ENCODE results near the gene SOWAHB.

Gene SOWAHB

DNA sequence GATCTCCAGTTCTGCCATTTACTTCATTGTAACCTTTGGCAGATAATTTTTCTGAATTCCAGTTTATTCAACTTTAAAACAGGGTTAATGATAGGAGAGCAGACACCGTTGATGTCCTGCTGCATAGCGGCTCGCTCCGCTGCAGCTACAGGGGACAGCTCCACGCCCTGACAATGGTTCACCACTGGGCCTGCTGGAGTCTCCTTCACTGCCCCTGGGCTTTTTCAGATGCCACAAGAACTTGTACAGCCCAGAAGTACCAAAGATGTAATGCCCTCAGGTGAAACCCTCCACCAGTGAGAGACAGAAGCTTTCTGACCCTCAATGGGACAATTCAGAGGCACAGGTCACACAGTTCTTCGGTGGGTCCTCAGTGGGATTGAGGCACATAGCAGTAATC lies 28.9 kb upstream of the SOWAHB start:
- Histone ChIP-seq H3K4me3 (no peak overlapping the region), H3K9ac (ENCODE audit: insufficient read length) (no peak overlapping the region), H3K27ac (no peak overlapping the region), H3K9me3 (ENCODE audit: low read depth, low read length) (no peaks in the 10 kb centered on the region), H3K36me3 (ENCODE audit: insufficient read depth, low read length) (no peaks in the 10 kb centered on the region)
- DNase-seq (ENCODE audit: low read depth, low spot score) = no peak
- TF ChIP-seq POLR2AphosphoS5 (IDR thresholded peaks at IDR 0.05; ENCODE audit: borderline replicate concordance, low read depth, low read length) = no peak
- TF ChIP-seq FOXP2 (optimal IDR thresholded peaks at IDR 0.05; ENCODE audit: control extremely low read depth, extremely low read length, insufficient read depth) = no peak
- no peak for TF ChIP-seq EZH2 (IDR thresholded peaks at IDR 0.05)

DNA sequence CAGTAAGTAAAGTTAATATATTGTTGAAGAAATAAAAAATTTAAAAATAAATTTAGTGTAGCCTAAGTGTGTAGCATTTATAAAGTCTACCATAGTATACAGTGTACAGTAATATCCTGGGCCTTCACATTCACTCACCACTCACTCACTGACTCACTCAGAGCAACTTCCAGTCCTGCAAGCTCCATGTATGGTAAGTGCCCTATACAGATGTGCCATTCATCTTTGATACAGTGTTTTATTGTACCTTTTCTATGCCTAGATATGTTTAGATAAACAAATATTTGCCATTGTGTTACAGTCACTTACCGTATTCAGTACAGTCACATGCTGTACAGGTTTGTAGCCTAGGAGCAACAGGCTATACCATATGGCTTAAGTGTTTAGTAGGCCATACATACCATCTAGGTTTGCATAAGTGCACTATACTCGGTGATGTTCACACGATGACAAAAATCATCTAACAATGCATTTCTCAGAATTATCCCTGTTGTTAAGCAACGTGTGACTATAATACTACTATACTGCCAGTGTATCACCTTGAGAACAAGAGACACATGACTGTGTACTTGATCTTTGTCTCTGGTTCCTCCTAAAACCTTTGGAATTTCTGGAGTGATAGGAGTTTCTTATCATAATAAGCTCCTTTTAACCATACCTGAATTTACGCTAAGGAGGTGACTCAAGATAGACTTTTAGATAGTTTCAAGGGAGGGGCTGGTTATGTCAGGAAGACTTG lies 25.8 kb upstream of the SOWAHB start:
- TF ChIP-seq EZH2 (IDR thresholded peaks at IDR 0.05) = no peak
- TF ChIP-seq POLR2AphosphoS5 (IDR thresholded peaks at IDR 0.05; ENCODE audit: borderline replicate concordance, low read depth, low read length) = no peak
- TF ChIP-seq FOXP2 (optimal IDR thresholded peaks at IDR 0.05; ENCODE audit: control extremely low read depth, extremely low read length, insufficient read depth) = no peak
- H3K9me3 ChIP-seq (ENCODE audit: low read depth, low read length) = no peaks in the 10 kb centered on the region
- H3K27ac ChIP-seq = no peak overlapping the region
- no peak overlapping the region for H3K4me3 ChIP-seq
- no peak for DNase-seq (ENCODE audit: low read depth, low spot score)
- H3K36me3 ChIP-seq (ENCODE audit: insufficient read depth, low read length) = no peaks in the 10 kb centered on the region
- H3K9ac ChIP-seq (ENCODE audit: insufficient read length) = no peak overlapping the region

DNA sequence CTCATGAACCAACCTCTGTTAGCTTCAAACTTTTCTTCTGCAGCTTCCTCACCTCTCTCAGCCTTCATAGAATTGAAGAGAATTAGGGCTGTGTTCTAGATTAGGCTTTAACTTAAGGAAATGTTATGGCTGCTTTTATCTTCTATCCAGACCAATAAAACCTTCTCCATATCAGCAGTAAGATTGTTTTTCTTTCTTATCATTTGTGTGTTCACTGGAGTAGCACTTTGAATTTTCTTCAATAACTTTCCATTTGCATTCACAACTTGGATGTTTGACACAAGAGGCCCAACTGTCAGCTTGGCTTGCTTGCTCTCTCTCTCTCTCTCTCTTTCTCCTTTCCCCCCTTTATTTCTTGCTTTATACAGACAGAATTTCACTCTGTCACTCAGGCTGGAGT lies 22.8 kb upstream of the SOWAHB start:
- H3K27ac ChIP-seq = no peak overlapping the region
- no peak overlapping the region for H3K9ac ChIP-seq (ENCODE audit: insufficient read length)
- H3K36me3 ChIP-seq (ENCODE audit: insufficient read depth, low read length) = no peaks in the 10 kb centered on the region
- TF ChIP-seq POLR2AphosphoS5 (IDR thresholded peaks at IDR 0.05; ENCODE audit: borderline replicate concordance, low read depth, low read length) (no peak), EZH2 (IDR thresholded peaks at IDR 0.05) (no peak), FOXP2 (optimal IDR thresholded peaks at IDR 0.05; ENCODE audit: control extremely low read depth, extremely low read length, insufficient read depth) (no peak)
- no peaks in the 10 kb centered on the region for H3K9me3 ChIP-seq (ENCODE audit: low read depth, low read length)
- no peak overlapping the region for H3K4me3 ChIP-seq
- DNase-seq (ENCODE audit: low read depth, low spot score) = no peak

DNA sequence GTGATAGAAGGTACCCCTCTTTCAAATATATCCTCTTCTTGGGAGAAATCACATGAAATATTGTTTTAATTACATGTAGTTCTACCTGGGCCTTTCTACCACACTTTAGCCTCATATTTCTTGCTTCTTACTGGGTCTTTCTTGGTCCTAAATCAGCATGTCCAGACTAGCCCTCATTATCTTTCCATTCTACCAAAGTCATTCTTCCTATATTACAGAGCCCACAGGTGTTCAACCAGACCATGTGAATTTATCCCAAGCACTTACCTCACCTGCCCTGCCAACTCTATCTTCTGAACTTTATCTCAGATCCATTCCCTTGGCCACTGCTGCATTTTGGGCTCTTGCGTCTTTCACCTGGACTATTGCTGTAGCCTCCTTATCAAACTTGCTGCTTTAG lies 11.8 kb upstream of the SOWAHB start:
- H3K27ac ChIP-seq = no peak overlapping the region
- H3K36me3 ChIP-seq (ENCODE audit: insufficient read depth, low read length) = no peaks in the 10 kb centered on the region
- no peak overlapping the region for H3K9ac ChIP-seq (ENCODE audit: insufficient read length)
- no peaks in the 10 kb centered on the region for H3K9me3 ChIP-seq (ENCODE audit: low read depth, low read length)
- H3K4me3 ChIP-seq = no peak overlapping the region
- no peak for TF ChIP-seq POLR2AphosphoS5 (IDR thresholded peaks at IDR 0.05; ENCODE audit: borderline replicate concordance, low read depth, low read length)
- no peak for TF ChIP-seq FOXP2 (optimal IDR thresholded peaks at IDR 0.05; ENCODE audit: control extremely low read depth, extremely low read length, insufficient read depth)
- no peak for TF ChIP-seq EZH2 (IDR thresholded peaks at IDR 0.05)
- DNase-seq (ENCODE audit: low read depth, low spot score) = no peak

DNA sequence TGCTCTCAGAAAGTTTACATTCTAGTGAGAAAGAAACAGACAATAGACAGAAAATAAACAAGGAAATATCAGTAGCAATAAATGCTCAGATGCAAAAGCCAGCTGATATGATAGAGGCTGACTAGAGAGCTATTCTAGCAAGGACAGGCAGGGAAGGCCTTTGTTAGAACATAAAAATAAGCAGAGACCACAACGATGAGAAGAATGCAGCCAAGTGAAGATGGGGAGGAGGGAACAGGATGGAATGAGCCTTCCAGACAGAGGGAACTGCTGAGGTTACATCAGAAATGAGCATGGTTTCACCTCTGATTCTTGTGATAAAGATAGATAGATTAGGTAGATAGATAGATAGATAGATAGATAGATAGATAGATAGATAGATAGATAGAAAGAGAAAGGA lies 7.6 kb upstream of the SOWAHB start:
- Histone ChIP-seq H3K4me3 (no peak overlapping the region), H3K9me3 (ENCODE audit: low read depth, low read length) (no peaks in the 10 kb centered on the region), H3K36me3 (ENCODE audit: insufficient read depth, low read length) (no peaks in the 10 kb centered on the region), H3K27ac (no peak overlapping the region), H3K9ac (ENCODE audit: insufficient read length) (no peak overlapping the region)
- no peak for TF ChIP-seq FOXP2 (optimal IDR thresholded peaks at IDR 0.05; ENCODE audit: control extremely low read depth, extremely low read length, insufficient read depth)
- DNase-seq (ENCODE audit: low read depth, low spot score) = no peak

DNA sequence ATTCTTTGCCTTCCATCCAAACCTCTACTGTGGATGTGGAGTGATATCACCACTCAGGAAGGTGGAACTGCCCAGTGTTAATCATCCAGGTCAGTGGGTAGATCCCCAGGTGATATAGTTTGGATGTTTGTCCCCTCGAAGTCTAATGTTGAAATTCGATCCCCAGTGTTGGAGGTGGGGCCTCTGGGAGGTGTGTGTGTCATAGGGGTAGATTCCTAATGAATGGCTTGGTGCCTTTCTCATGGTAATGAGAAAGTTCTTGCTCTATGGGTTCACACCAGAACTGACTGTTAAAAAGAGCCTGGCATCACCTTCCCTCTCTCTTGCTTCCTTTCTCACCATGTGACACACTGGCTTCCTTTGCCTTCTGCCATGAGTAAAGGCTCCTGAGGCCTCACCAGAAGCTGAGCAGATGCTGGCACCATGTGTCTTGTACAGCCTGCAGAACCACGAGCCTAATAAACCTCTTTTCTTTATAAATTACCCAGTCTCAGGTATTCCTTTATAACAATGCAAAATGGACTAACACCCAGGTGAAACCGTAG lies 6.8 kb upstream of the SOWAHB start:
- H3K4me3 ChIP-seq = no peak overlapping the region
- no peak for DNase-seq (ENCODE audit: low read depth, low spot score)
- no peak overlapping the region for H3K27ac ChIP-seq
- no peak for TF ChIP-seq FOXP2 (optimal IDR thresholded peaks at IDR 0.05; ENCODE audit: control extremely low read depth, extremely low read length, insufficient read depth)
- no peak for TF ChIP-seq EZH2 (IDR thresholded peaks at IDR 0.05)
- TF ChIP-seq POLR2AphosphoS5 (IDR thresholded peaks at IDR 0.05; ENCODE audit: borderline replicate concordance, low read depth, low read length) = no peak
- no peaks in the 10 kb centered on the region for H3K9me3 ChIP-seq (ENCODE audit: low read depth, low read length)
- H3K9ac ChIP-seq (ENCODE audit: insufficient read length) = no peak overlapping the region
- H3K36me3 ChIP-seq (ENCODE audit: insufficient read depth, low read length) = no peaks in the 10 kb centered on the region

DNA sequence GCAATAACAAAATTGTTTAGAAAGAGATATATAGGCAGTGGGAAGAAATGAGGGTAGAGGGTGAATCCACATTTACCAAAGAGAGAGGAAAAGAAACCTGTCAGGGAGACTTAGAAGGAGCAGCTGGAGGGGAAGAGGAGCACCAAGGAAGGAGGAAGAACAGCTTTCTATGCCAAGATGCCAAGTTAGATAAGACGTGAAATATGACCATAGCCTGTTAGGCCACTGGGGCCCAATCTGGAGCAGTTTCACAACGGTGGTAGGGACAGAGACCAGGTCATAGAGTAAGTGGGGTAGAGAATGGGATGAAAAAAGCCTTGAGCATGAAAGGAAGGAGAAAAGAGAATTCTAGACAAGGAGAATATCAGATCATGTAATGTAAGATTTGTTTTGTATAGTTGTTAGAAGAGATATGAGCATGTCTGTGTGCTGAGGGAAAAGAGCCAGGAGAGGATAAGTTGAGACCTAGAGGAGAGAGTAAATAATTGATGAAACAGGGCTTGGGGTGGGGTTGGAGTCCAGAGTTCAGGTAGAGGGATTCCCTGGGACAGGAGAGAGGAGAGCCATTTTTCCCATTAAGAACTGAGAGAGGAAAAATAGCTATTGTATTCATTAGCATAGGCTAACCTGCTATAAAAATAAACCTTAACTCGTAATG lies 4.4 kb upstream of the SOWAHB start:
- DNase-seq (ENCODE audit: low read depth, low spot score) = no peak
- H3K36me3 ChIP-seq (ENCODE audit: insufficient read depth, low read length) = no peaks in the 10 kb centered on the region
- H3K9ac ChIP-seq (ENCODE audit: insufficient read length) = no peak overlapping the region
- no peaks in the 10 kb centered on the region for H3K9me3 ChIP-seq (ENCODE audit: low read depth, low read length)
- no peak overlapping the region for H3K27ac ChIP-seq
- no peak for TF ChIP-seq POLR2AphosphoS5 (IDR thresholded peaks at IDR 0.05; ENCODE audit: borderline replicate concordance, low read depth, low read length)
- no peak overlapping the region for H3K4me3 ChIP-seq

DNA sequence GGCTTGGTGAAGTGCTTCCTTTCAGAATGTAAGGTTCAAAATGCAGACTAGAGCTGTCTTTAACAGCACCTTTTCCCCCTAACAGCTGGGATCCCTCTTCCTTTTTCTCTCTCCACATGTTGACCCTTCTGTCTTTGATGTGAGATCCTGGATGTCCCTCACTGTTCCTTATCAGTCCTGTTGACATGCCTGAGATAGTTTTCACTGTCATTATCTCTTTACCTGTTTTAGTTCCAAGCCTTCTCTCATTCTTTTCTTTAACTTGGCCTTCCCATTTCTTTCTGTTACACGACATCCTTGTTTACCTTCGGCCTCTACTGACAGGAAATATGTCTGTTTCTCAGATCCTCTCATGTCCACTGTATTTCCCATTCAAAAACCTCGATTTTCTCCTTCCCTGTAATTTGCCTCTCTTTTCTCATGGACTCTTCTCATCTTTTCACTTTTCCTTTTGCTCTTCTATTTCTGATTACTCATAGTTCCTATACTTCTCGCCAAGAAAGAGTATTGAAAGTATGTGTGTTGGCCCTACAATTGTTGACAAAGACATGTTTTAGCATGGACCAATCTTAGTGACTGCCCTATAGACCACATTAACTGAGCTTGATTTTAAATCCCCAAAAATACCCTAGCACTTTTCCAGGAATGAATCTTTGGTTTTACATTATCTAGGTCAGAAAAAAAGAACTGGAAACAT lies 1.2 kb upstream of the SOWAHB start:
- DNase-seq (ENCODE audit: low read depth, low spot score) = no peak
- H3K4me3 ChIP-seq = no peak overlapping the region
- TF ChIP-seq EZH2 (IDR thresholded peaks at IDR 0.05) = no peak
- TF ChIP-seq FOXP2 (optimal IDR thresholded peaks at IDR 0.05; ENCODE audit: control extremely low read depth, extremely low read length, insufficient read depth) = no peak
- no peak overlapping the region for H3K27ac ChIP-seq
- H3K9ac ChIP-seq (ENCODE audit: insufficient read length) = no peak overlapping the region
- H3K9me3 ChIP-seq (ENCODE audit: low read depth, low read length) = no peaks in the 10 kb centered on the region
- H3K36me3 ChIP-seq (ENCODE audit: insufficient read depth, low read length) = no peaks in the 10 kb centered on the region
